ENCODE data around the gene RBMS1. TPM values are rescaled to one million over a fixed set of nuclear protein-coding genes. Genes with fewer than 3 reads are reported as not detected.

RBMS1 gene
- total and polyA plus RNA-seq, 2 of the 13 experiments (the other 11 are each of a cell fraction or from before 2014, with no cell fraction given) = 55.5 to 110 TPM

DNA sequence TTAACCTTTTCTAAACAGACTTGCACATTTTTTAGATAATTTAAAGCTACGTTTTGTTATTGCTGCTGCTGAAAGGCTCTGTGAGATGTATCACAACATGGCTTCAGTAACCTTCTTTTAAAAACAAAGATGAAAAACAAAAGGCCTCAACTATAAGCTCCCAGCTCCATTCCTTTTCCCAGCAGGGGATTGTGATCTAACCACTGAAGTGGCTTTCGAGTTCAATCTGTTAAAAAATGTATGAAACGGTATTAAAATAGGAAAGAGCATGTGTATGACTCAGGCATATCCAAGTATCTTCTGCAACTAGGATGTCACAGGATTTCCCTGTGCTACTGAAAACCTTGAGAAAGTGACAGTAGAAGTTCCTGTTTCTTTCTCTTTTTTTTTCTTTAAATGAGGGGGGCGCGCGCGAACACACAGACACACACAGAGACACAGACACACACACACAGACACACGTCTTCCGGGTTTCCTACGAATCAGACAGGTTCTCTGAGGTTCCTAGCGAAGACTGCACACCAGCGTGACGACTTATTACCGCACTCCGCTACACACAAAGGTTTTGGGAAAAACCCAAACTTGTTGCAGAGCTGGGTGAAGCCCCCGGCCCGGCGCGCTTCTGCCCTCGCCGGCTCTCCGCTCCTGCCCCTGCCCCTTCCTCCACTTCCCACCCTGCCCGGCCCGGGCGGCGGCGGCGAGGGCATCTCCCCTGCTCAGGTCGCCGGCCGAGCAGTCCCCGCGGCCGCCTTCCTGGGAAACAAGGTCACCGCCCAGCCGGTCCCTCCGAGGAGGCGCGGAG lies 86.8 kb downstream of the RBMS1 start (continued):
- TF ChIP-seq GABPA (IDR thresholded peaks at IDR 0.05; ENCODE audit: low read depth, low read length) = no peak
- no peak for TF ChIP-seq GABPA (CRISPR knock-in tag; IDR thresholded peaks at IDR 0.05; ENCODE audit: low read depth)
- no peak for TF ChIP-seq ATF3 (CRISPR knock-in tag; IDR thresholded peaks at IDR 0.05)
- TF ChIP-seq ZXDC (CRISPR knock-in tag; IDR thresholded peaks at IDR 0.05) = no peak
- TF ChIP-seq MED1 (CRISPR knock-in tag; IDR thresholded peaks at IDR 0.05) = no peak
- TF ChIP-seq SMAD9 (CRISPR knock-in tag; IDR thresholded peaks at IDR 0.05) = no peak
- TF ChIP-seq ZNF747 (CRISPR knock-in tag; IDR thresholded peaks at IDR 0.05; ENCODE audit: borderline replicate concordance) = no peak
- 0 out of 2 replicates have a peak, but pooled peaks have one; percentile 24 for TF ChIP-seq CREM (IDR thresholded peaks at IDR 0.05)
- no peak for TF ChIP-seq CREM (CRISPR knock-in tag; IDR thresholded peaks at IDR 0.05)
- no peak for TF ChIP-seq ZKSCAN8 (CRISPR knock-in tag; IDR thresholded peaks at IDR 0.05; ENCODE audit: borderline replicate concordance)
- TF ChIP-seq HBP1 (CRISPR knock-in tag; IDR thresholded peaks at IDR 0.05; ENCODE audit: low read depth) = no peak
- TF ChIP-seq ZFP37 (CRISPR knock-in tag; IDR thresholded peaks at IDR 0.05; ENCODE audit: borderline replicate concordance) = no peak
- TF ChIP-seq ZNF605 (CRISPR knock-in tag; IDR thresholded peaks at IDR 0.05) = no peak
- TF ChIP-seq ZNF383 (CRISPR knock-in tag; IDR thresholded peaks at IDR 0.05; ENCODE audit: borderline replicate concordance) = no peak
- TF ChIP-seq ZNF564 (CRISPR knock-in tag; IDR thresholded peaks at IDR 0.05) = 0 out of 2 replicates have a peak, but pooled peaks have one; percentile 25
- TF ChIP-seq NFIB (CRISPR knock-in tag; IDR thresholded peaks at IDR 0.05; ENCODE audit: borderline replicate concordance) = no peak
- TF ChIP-seq HOMEZ (CRISPR knock-in tag; IDR thresholded peaks at IDR 0.05; ENCODE audit: low read depth) = no peak
- no peak for TF ChIP-seq ZFP41 (CRISPR knock-in tag; IDR thresholded peaks at IDR 0.05; ENCODE audit: borderline replicate concordance)
- TF ChIP-seq RXRA (CRISPR knock-in tag; IDR thresholded peaks at IDR 0.05) = no peak
- no peak for TF ChIP-seq ZFY (CRISPR knock-in tag; IDR thresholded peaks at IDR 0.05)
- TF ChIP-seq ZBTB4 (CRISPR knock-in tag; IDR thresholded peaks at IDR 0.05; ENCODE audit: borderline replicate concordance) = no peak
- no peak for TF ChIP-seq CCAR2 (optimal IDR thresholded peaks at IDR 0.05; ENCODE audit: low read depth, low read length)

Measured in HepG2 (cell line).